Ecto neural progenitor cell (in vitro differentiated cells): Measurements from ENCODE around the gene MACROD2.
A peak's percentile ranks its signal among the peaks of the same experiment; 100 is the strongest.

ENCODE experiments used
- DNase-seq: peaks from one replicate; pipeline ENCODE4 v3.0.0-alpha.2; 2018; ENCODE audit warnings: low spot score

Gene MACROD2

GRCh38 chr20:14820771-14821170 is 825.5 kb downstream of the MACROD2 start:
- DNase-seq: no peak

GRCh38 chr20:14821251-14821650 is 825.9 kb downstream of the MACROD2 start:
- no peak for DNase-seq

- DNase-seq: no peak
Observed at GRCh38 chr20:14824996-14825395, 829.7 kb downstream of the MACROD2 start.

GRCh38 chr20:14826543-14827313 is 831.4 kb downstream of the MACROD2 start:
- no peak for DNase-seq

- no peak for DNase-seq
Observed at GRCh38 chr20:14828459-14828858, 833.1 kb downstream of the MACROD2 start.

- no peak for DNase-seq
Observed at GRCh38 chr20:14829906-14830305, 834.6 kb downstream of the MACROD2 start.

GRCh38 chr20:14830466-14830865 is 835.1 kb downstream of the MACROD2 start:
- no peak for DNase-seq

- no peak for DNase-seq
Observed at GRCh38 chr20:14830899-14831298, 835.6 kb downstream of the MACROD2 start.

- DNase-seq: no peak
Observed at GRCh38 chr20:14832630-14833029, 837.3 kb downstream of the MACROD2 start.

- no peak for DNase-seq
Observed at GRCh38 chr20:14838663-14839628, 843.6 kb downstream of the MACROD2 start.

GRCh38 chr20:14845199-14846160 is 850.2 kb downstream of the MACROD2 start:
- no peak for DNase-seq

- no peak for DNase-seq
Observed at GRCh38 chr20:14848806-14849205, 853.5 kb downstream of the MACROD2 start.

- no peak for DNase-seq
Observed at GRCh38 chr20:14853079-14853478, 857.8 kb downstream of the MACROD2 start.

GRCh38 chr20:14855171-14855570 is 859.9 kb downstream of the MACROD2 start:
- DNase-seq: no peak

- DNase-seq: no peak
Observed at GRCh38 chr20:14859627-14860026, 864.3 kb downstream of the MACROD2 start.

- peak; percentile 70 for DNase-seq
Observed at GRCh38 chr20:14860410-14860814, 865.1 kb downstream of the MACROD2 start.

- DNase-seq: no peak
Observed at GRCh38 chr20:14861028-14861699, 865.8 kb downstream of the MACROD2 start.

- DNase-seq: no peak
Observed at GRCh38 chr20:14865169-14865568, 869.9 kb downstream of the MACROD2 start.

- DNase-seq: no peak
Observed at GRCh38 chr20:14865731-14866130, 870.4 kb downstream of the MACROD2 start.

- no peak for DNase-seq
Observed at GRCh38 chr20:14866841-14867514, 871.7 kb downstream of the MACROD2 start.
